ENCODE data around the gene PIK3R5.

GRCh38 chr17:8963014-8963413 lies 2.5 kb downstream of the PIK3R5 start:
- TF ChIP-seq, protein P1, sequence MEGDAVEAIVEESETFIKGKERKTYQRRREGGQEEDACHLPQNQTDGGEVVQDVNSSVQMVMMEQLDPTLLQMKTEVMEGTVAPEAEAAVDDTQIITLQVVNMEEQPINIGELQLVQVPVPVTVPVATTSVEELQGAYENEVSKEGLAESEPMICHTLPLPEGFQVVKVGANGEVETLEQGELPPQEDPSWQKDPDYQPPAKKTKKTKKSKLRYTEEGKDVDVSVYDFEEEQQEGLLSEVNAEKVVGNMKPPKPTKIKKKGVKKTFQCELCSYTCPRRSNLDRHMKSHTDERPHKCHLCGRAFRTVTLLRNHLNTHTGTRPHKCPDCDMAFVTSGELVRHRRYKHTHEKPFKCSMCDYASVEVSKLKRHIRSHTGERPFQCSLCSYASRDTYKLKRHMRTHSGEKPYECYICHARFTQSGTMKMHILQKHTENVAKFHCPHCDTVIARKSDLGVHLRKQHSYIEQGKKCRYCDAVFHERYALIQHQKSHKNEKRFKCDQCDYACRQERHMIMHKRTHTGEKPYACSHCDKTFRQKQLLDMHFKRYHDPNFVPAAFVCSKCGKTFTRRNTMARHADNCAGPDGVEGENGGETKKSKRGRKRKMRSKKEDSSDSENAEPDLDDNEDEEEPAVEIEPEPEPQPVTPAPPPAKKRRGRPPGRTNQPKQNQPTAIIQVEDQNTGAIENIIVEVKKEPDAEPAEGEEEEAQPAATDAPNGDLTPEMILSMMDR (IDR thresholded peaks at IDR 0.05): no peak
- no peak for TF ChIP-seq POLR2A (IDR thresholded peaks at IDR 0.05)
- no peak for TF ChIP-seq POLR2AphosphoS5 (IDR thresholded peaks at IDR 0.05)

Data from prostate gland (tissue), 2 donors.